Lower leg skin (tissue), 4 donors: ENCODE measurements around the gene PTPRN2. TPM values are rescaled to one million over a fixed set of nuclear protein-coding genes. Genes with fewer than 3 reads are reported as not detected.
A peak's percentile ranks its signal among the peaks of the same experiment; 100 is the strongest.
"Not testable (repeated sequence)": the region's sequence is repeated elsewhere in the genome, so short reads cannot be mapped to it uniquely, and the experiment has no call there.

Source experiments
- DNase-seq, 2 donors: peaks; one replicate each; pipeline ENCODE4 v3.0.0-alpha.2; 2019; ENCODE audit warnings: low spot score in 2 of 2
- H3K4me3 ChIP-seq: fragments of 200-600 bp; sonication (generic); 2 replicates; pipeline ENCODE4 v1.5.1; 2017; ENCODE audit warnings: mild to moderate bottlenecking, low read depth; ENCODE audit not compliant: poor library complexity, severe bottlenecking
- CTCF ChIP-seq, 3 donors: fragments of 450-650 bp; IDR thresholded peaks; one replicate each; pipeline ENCODE4 v1.5.1; 2016; ENCODE audit warnings: antibody characterized with exemption in 3 of 3, mild to moderate bottlenecking in 3 of 3, moderate library complexity in 2 of 3
- POLR2A ChIP-seq, 2 donors: fragments of 450-650 bp; IDR thresholded peaks; one replicate each; pipeline ENCODE4 v1.6.1; 2016 to 2017; ENCODE audit warnings: antibody characterized with exemption in 2 of 2, mild to moderate bottlenecking in 1 of 2, moderate library complexity in 1 of 2
- WGBS, 2 donors: methylation state at CpG; one replicate each; pipeline ENCODE4 v1.1.5; 2018; 5-methylcytosine and 5-hydroxymethylcytosine counted together
- intact Hi-C: fragments of 100-400 bp; cut with DNase I; formaldehyde crosslinking; loops from one replicate; pipeline ENCODE4 v1.15.0; 2023; ENCODE audit warnings: low total_unique reads
- total RNA-seq, 4 donors: library from RNA; depleted of rRNA; stranded (reverse); fragments of >200 nt; gene quantifications; one replicate each; pipeline ENCODE4 v1.1.0, GENCODE V29; 2016

PTPRN2 gene
- total RNA-seq, 4 donors from 2014 or later, result 0.11 to 1.6 (median 0.92) TPM

DNA sequence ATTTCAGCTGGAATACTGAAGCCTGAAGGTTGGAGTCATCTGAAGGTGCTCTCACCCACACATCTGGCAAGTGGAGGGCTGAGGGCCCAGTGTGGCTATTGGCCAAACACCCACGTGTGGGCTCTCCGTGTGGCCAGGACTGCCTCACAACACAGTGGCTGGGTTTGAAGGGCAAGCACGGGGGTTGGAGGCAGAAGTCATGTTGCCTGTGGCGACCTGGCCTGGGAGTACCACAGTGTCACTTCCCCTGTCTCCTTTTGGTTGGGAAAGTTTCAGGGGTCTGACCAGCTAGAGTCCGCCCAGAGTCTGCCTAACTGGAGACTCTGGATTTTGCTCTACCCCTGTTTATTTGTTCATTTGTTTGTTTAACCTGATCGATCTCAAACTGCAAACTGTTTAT is 1081.4 kb downstream of the PTPRN2 start:
- intact Hi-C loops, result no loop called here
- peak in 1 of 2 donors; percentile 23 for DNase-seq
- TF ChIP-seq CTCF (IDR thresholded peaks at IDR 0.05), result no peak
- TF ChIP-seq POLR2A (IDR thresholded peaks at IDR 0.05), result no peak
- no peak overlapping the region for H3K4me3 ChIP-seq
- 88 to 91% methylated on average over 6 of the region's 6 CpGs for WGBS, 2 donors

GRCh38 chr7:157505646-157506045 is 1082.0 kb downstream of the PTPRN2 start:
- 89% methylated on average over 1 of the region's 1 CpG for WGBS, 2 donors
- DNase-seq, result no peak
- H3K4me3 ChIP-seq, result no peak overlapping the region
- TF ChIP-seq POLR2A (IDR thresholded peaks at IDR 0.05) (no peak), CTCF (IDR thresholded peaks at IDR 0.05) (no peak)
- intact Hi-C loops, result no loop called here

GRCh38 chr7:157503229-157503628 is 1084.4 kb downstream of the PTPRN2 start:
- no peak overlapping the region for H3K4me3 ChIP-seq
- 69 to 72% methylated on average over 4 of the region's 4 CpGs for WGBS, 2 donors

DNA sequence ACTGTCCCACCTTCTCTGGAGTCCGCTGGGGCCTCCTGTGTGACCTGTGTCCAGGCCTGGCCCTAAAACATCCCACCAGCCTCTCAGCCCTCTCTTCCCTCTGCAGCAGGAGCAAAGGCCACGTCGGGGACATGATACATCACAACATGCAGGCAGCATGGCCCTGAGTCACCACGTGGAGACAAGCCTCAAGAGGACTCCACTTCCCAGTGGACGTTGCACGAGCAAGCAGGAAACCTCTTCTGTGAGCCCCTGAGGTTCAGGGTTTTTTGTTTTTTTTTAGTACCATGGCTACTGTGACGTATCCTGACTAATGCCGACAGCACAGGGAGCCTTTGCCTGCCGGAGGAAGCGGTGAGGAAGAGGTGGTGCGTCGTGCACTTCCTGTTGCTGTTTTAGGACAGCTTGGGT is 1084.9 kb downstream of the PTPRN2 start:
- peak in 1 of 2 donors; percentile 76 for DNase-seq
- 42 to 63% methylated on average over 12 of the region's 12 CpGs for WGBS, 2 donors
- no peak for TF ChIP-seq CTCF (IDR thresholded peaks at IDR 0.05)
- no peak for TF ChIP-seq POLR2A (IDR thresholded peaks at IDR 0.05)

More at GRCh38 chr7:157503229-157503628, 1084.4 kb downstream of the PTPRN2 start:
- no peak for TF ChIP-seq CTCF (IDR thresholded peaks at IDR 0.05)
- no peak for TF ChIP-seq POLR2A (IDR thresholded peaks at IDR 0.05)
- DNase-seq, result peak in 1 of 2 donors; percentile 21
- intact Hi-C loops, result no loop called here

GRCh38 chr7:157501581-157501980 is 1086.0 kb downstream of the PTPRN2 start:
- intact Hi-C loops, result no loop called here
- no peak for TF ChIP-seq CTCF (IDR thresholded peaks at IDR 0.05)
- no peak for TF ChIP-seq POLR2A (IDR thresholded peaks at IDR 0.05)
- peak in 1 of 2 donors; percentile 59 for DNase-seq
- H3K4me3 ChIP-seq, result no peak overlapping the region
- 53 to 57% methylated on average over 22 of the region's 22 CpGs for WGBS, 2 donors

More for the DNA sequence above, 1084.9 kb downstream of the PTPRN2 start:
- intact Hi-C loops, result no loop called here
- no peak overlapping the region for H3K4me3 ChIP-seq

DNA sequence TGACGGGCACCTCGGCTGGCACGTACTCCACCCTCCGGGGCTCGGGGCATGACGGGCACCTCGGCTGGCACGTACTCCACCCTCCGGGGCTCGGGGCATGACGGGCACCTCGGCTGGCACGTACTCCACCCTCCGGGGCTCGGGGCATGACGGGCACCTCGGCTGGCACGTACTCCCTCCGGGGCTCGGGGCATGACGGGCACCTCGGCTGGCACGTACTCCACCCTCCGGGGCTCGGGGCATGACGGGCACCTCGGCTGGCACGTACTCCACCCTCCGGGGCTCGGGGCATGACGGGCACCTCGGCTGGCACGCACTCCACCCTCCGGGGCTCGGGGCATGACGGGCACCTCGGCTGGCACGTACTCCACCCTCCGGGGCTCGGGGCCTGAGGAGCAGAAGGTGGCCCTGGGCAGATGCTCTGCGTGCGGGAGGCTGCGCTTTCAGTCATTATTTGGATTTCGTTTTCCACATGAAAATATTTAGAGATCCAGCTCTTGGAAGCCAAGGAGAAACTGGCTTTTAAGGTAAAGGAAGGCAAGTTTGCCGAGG is 1086.6 kb downstream of the PTPRN2 start:
- peak in 1 of 2 donors; percentile 26 for DNase-seq
- intact Hi-C loops, H3K4me3 ChIP-seq: not testable (repeated sequence)
- WGBS, 2 donors, result 82 to 85% methylated on average over 25 to 28 of the region's 45 CpGs
